A673 (cell line): ENCODE data around the gene CYTH3. TPM values are rescaled to one million over a fixed set of nuclear protein-coding genes. Genes with fewer than 3 reads are reported as not detected.

ENCODE experiments used
- BruUV-seq: library from RNA; stranded (reverse); fragments of 400-500 nt; replicated peaks from 2 replicates; lab custom pipeline; 2021; lab: Mats Ljungman, UMichigan
- CTCF ChIA-PET: fragments of 300-600 bp; sonication (Branson Sonifier 250); formaldehyde crosslinking; loops from one replicate; lab custom pipeline; 2022; ENCODE audit warnings: antibody characterized with exemption; lab: Charles Lee
- POLR2A ChIA-PET: fragments of 300-600 bp; sonication (Branson Sonifier 250); formaldehyde crosslinking; loops from one replicate; lab custom pipeline; 2022; ENCODE audit warnings: antibody characterized with exemption; ENCODE audit not compliant: low non-redundant PET; lab: Charles Lee
- DNase-seq: peaks from one replicate; pipeline ENCODE4 v3.0.0-alpha.2; 2015; ENCODE audit warnings: low spot score
- H3K27ac ChIP-seq: fragments of 200-600 bp; sonication (generic); 2 replicates; pipeline ENCODE4 v1.5.1; 2016; ENCODE audit warnings: mixed run types, low read depth, mild to moderate bottlenecking, mixed read lengths, antibody characterized with exemption, low read length; ENCODE audit not compliant: poor library complexity, severe bottlenecking
- H3K27me3 ChIP-seq: fragments of 200-600 bp; sonication (generic); replicated peaks from 2 replicates; pipeline ENCODE4 v1.6.1; 2017; ENCODE audit warnings: mixed run types, low read depth, mild to moderate bottlenecking, mixed read lengths, antibody characterized with exemption, low read length; ENCODE audit not compliant: insufficient read depth, poor library complexity
- H3K36me3 ChIP-seq: fragments of 200-600 bp; sonication (generic); 2 replicates; pipeline ENCODE4 v1.6.1; 2016; ENCODE audit warnings: mixed run types, mild to moderate bottlenecking, mixed read lengths, antibody characterized with exemption, low read length; ENCODE audit not compliant: insufficient read depth, poor library complexity, severe bottlenecking
- H3K4me1 ChIP-seq: fragments of 200-600 bp; sonication (generic); 2 replicates; pipeline ENCODE4 v1.6.1; 2017; ENCODE audit warnings: mixed run types, mild to moderate bottlenecking, mixed read lengths, antibody characterized with exemption, low read length; ENCODE audit not compliant: insufficient read depth, poor library complexity, severe bottlenecking
- H3K4me3 ChIP-seq: fragments of 200-600 bp; sonication (generic); 2 replicates; pipeline ENCODE4 v1.5.1; 2016; ENCODE audit warnings: low read depth, mixed run types, mild to moderate bottlenecking, mixed read lengths, low read length; ENCODE audit not compliant: poor library complexity, severe bottlenecking
- H3K9me3 ChIP-seq: fragments of 200-600 bp; sonication (generic); 2 replicates; pipeline ENCODE4 v1.6.1; 2016; ENCODE audit warnings: mixed run types, low read depth, mild to moderate bottlenecking, mixed read lengths, antibody characterized with exemption, low read length; ENCODE audit not compliant: poor library complexity, severe bottlenecking
- CTCF ChIP-seq: fragments of 300-800, 200-600 bp; sonication (generic); conservative IDR thresholded peaks from 2 replicates; pipeline ENCODE4 v1.5.1; 2017; ENCODE audit warnings: low read depth, mild to moderate bottlenecking, antibody characterized with exemption, low read length, moderate library complexity, mixed read lengths
- EZH2 ChIP-seq: fragments of 200-600 bp; sonication (generic); IDR thresholded peaks from 2 replicates; pipeline ENCODE4 v1.6.1; 2017; ENCODE audit warnings: borderline replicate concordance, low read depth, mild to moderate bottlenecking, mixed read lengths, antibody characterized with exemption, low read length; ENCODE audit not compliant: poor library complexity, severe bottlenecking
- intact Hi-C: fragments of 100-400 bp; cut with micrococcal nuclease; formaldehyde crosslinking; loops from one replicate; pipeline ENCODE4 v1.10.0; 2022; ENCODE audit not compliant: unreplicated experiment
- total RNA-seq: library from RNA; stranded (reverse); gene quantifications from 2 replicates; pipeline ENCODE4 v1.2.3, GENCODE V29; 2021

Gene CYTH3
- total RNA-seq, 1 experiment from 2014 or later, result 20.2 TPM

- Histone ChIP-seq H3K4me3 (no peak overlapping the region), H3K36me3 (peaks cover 30% of the 10 kb centered on the region), H3K27ac (no peak overlapping the region), H3K4me1 (no peaks in the 10 kb centered on the region), H3K27me3 (no peaks in the 10 kb centered on the region), H3K9me3 (no peaks in the 10 kb centered on the region)
- ChIA-PET CTCF (no interaction called here), POLR2A (no interaction called here)
- BruUV-seq, result no TSS peak
- intact Hi-C loops, result no loop called here
- TF ChIP-seq EZH2 (no peak), CTCF (no peak)
- DNase-seq, result no peak
Measured at GRCh38 chr7:6165521-6166320, 106.7 kb downstream of the CYTH3 start.

- intact Hi-C loops, result no loop called here
- no peak for DNase-seq
- POLR2A ChIA-PET, result no interaction called here
- BruUV-seq, result no TSS peak
- Histone ChIP-seq H3K27me3 (no peaks in the 10 kb centered on the region), H3K9me3 (no peaks in the 10 kb centered on the region), H3K4me1 (no peaks in the 10 kb centered on the region), H3K36me3 (peaks cover 35% of the 10 kb centered on the region), H3K27ac (no peak overlapping the region), H3K4me3 (no peak overlapping the region)
- TF ChIP-seq CTCF, result no peak
- no peak for TF ChIP-seq EZH2
- CTCF ChIA-PET, result no interaction called here
Measured at GRCh38 chr7:6165075-6165474, 107.3 kb downstream of the CYTH3 start.

- no peak overlapping the region for H3K4me3 ChIP-seq
- no peaks in the 10 kb centered on the region for H3K4me1 ChIP-seq
- ChIA-PET CTCF (no interaction called here), POLR2A (no interaction called here)
- peaks cover 35% of the 10 kb centered on the region for H3K36me3 ChIP-seq
- H3K27ac ChIP-seq, result no peak overlapping the region
- DNase-seq, result no peak
- no TSS peak for BruUV-seq
- H3K27me3 ChIP-seq, result no peaks in the 10 kb centered on the region
- no peaks in the 10 kb centered on the region for H3K9me3 ChIP-seq
- intact Hi-C loops, result loop anchor here (5.0 kb wide), 1 partner anchor 108 kb away; the partner anchor contains the start of gene CYTH3
- TF ChIP-seq CTCF (0 out of 2 replicates have a peak, but pooled peaks have one; percentile 16), EZH2 (no peak)
Measured at GRCh38 chr7:6164491-6164890, 107.9 kb downstream of the CYTH3 start.
